OCI-LY3 (cell line): Measurements from ENCODE around the gene EIF4H.
"Not testable (repeated sequence)": the region's sequence is repeated elsewhere in the genome, so short reads cannot be mapped to it uniquely, and the experiment has no call there.

Experiments
- H2AFZ ChIP-seq: fragments of 200-600, 300-600 bp; shearing (Covaris generic); 2 replicates; pipeline ENCODE4 v1.6.0; 2014; ENCODE audit warnings: antibody characterized with exemption, low read depth, low read length
- H3K27ac ChIP-seq: fragments of 200-600, 300-600 bp; sonication (generic); 2 replicates; pipeline ENCODE4 v1.5.1; 2014; ENCODE audit warnings: mild to moderate bottlenecking, low read length, moderate library complexity, mixed read lengths
- H3K27me3 ChIP-seq: fragments of 200-600, 300-600 bp; sonication (generic); 2 replicates; pipeline ENCODE4 v1.6.1; 2014; ENCODE audit warnings: low read depth, low read length, mixed read lengths
- H3K36me3 ChIP-seq: fragments of 200-600, 300-600 bp; sonication (generic); replicated peaks from 2 replicates; pipeline ENCODE3; 2014; ENCODE audit warnings: low read depth, low read length, mixed read lengths
- H3K4me1 ChIP-seq: fragments of 300-600, 200-600 bp; sonication (generic); 2 replicates; pipeline ENCODE4 v1.6.1; 2014; ENCODE audit warnings: low read length, mixed read lengths
- H3K4me2 ChIP-seq: fragments of 200-600, 300-600 bp; sonication (generic); 2 replicates; pipeline ENCODE4 v1.6.1; 2014; ENCODE audit warnings: low read length, mixed read lengths
- H3K4me3 ChIP-seq: fragments of 300-600, 200-600 bp; sonication (generic); 2 replicates; pipeline ENCODE4 v1.5.1; 2014; ENCODE audit warnings: antibody characterized with exemption, mild to moderate bottlenecking, low read length, moderate library complexity
- H3K79me2 ChIP-seq: fragments of 300-600, 200-600 bp; shearing (Covaris generic); 2 replicates; pipeline ENCODE4 v1.6.1; 2014; ENCODE audit warnings: mild to moderate bottlenecking, low read length, mixed read lengths
- H3K9ac ChIP-seq: fragments of 300-600, 200-600 bp; shearing (Covaris generic); 2 replicates; pipeline ENCODE4 v1.6.0; 2014; ENCODE audit warnings: mild to moderate bottlenecking, low read length, moderate library complexity
- H3K9me3 ChIP-seq: fragments of 200-600, 300-600 bp; shearing (Covaris generic); 2 replicates; pipeline ENCODE4 v1.6.1; 2014; ENCODE audit warnings: low read length, mixed read lengths; ENCODE audit not compliant: insufficient read depth
- H4K20me1 ChIP-seq: fragments of 200-600, 300-600 bp; sonication (generic); 2 replicates; pipeline ENCODE4 v1.6.1; 2016; ENCODE audit warnings: low read length, mixed read lengths; ENCODE audit not compliant: insufficient read depth
- CTCF ChIP-seq: fragments of 200-600, 300-600 bp; sonication (generic); IDR thresholded peaks from 2 replicates; pipeline ENCODE4 v1.5.1; 2014; ENCODE audit warnings: antibody characterized with exemption, low read length, low read depth
- EZH2phosphoT487 ChIP-seq: fragments of 200-600 bp; shearing (Covaris generic); IDR thresholded peaks from 2 replicates; pipeline ENCODE4 v1.6.1; 2018; ENCODE audit warnings: antibody characterized with exemption, mixed run types, low read depth

Gene EIF4H

GRCh38 chr7:74194686-74195085 lies 20.5 kb downstream of the EIF4H start:
- Histone ChIP-seq H3K4me2 (no peak overlapping the region), H3K27ac (no peak overlapping the region), H3K79me2 (peaks cover 32% of the 10 kb centered on the region), H2AFZ (no peak overlapping the region), H3K27me3 (no peaks in the 10 kb centered on the region), H3K4me1 (no peaks in the 10 kb centered on the region), H4K20me1 (peaks cover 5% of the 10 kb centered on the region; the same call in 1 of the 2 replicates), H3K9ac (no peak overlapping the region), H3K36me3 (peaks cover 53% of the 10 kb centered on the region), H3K9me3 (no peaks in the 10 kb centered on the region), H3K4me3 (no peak overlapping the region)
- no peak for TF ChIP-seq EZH2phosphoT487
- TF ChIP-seq CTCF: no peak

- Histone ChIP-seq H3K36me3 (peaks cover 47% of the 10 kb centered on the region), H3K79me2 (peaks cover 25% of the 10 kb centered on the region)
- not testable (repeated sequence) for H3K27me3 ChIP-seq, H3K9me3 ChIP-seq, H4K20me1 ChIP-seq, H2AFZ ChIP-seq, H3K27ac ChIP-seq, H3K4me2 ChIP-seq, H3K4me1 ChIP-seq, H3K9ac ChIP-seq, H3K4me3 ChIP-seq
Observed at GRCh38 chr7:74195139-74195860, 21.1 kb downstream of the EIF4H start.

GRCh38 chr7:74195968-74196654 lies 22.0 kb downstream of the EIF4H start:
- H2AFZ ChIP-seq, H3K27me3 ChIP-seq, H3K4me1 ChIP-seq, H3K27ac ChIP-seq, H3K9ac ChIP-seq, H3K4me3 ChIP-seq, H4K20me1 ChIP-seq, H3K4me2 ChIP-seq, H3K9me3 ChIP-seq: not testable (repeated sequence)
- peaks cover 40% of the 10 kb centered on the region for H3K36me3 ChIP-seq
- peaks cover 18% of the 10 kb centered on the region for H3K79me2 ChIP-seq

GRCh38 chr7:74197449-74198124 lies 23.4 kb downstream of the EIF4H start:
- Histone ChIP-seq H3K79me2 (peaks cover 9% of the 10 kb centered on the region; the same call in 1 of the 2 replicates), H3K9me3 (no peaks in the 10 kb centered on the region), H3K4me3 (no peak overlapping the region), H3K4me2 (no peak overlapping the region), H3K9ac (no peak overlapping the region), H3K27me3 (no peaks in the 10 kb centered on the region), H4K20me1 (peaks cover 4% of the 10 kb centered on the region; the same call in 1 of the 2 replicates), H3K36me3 (peaks cover 30% of the 10 kb centered on the region), H3K27ac (no peak overlapping the region), H2AFZ (no peak overlapping the region), H3K4me1 (no peaks in the 10 kb centered on the region)
- TF ChIP-seq EZH2phosphoT487: no peak
- TF ChIP-seq CTCF: no peak
